ENCODE data around the gene GTF2F1. TPM values are rescaled to one million over a fixed set of nuclear protein-coding genes. Genes with fewer than 3 reads are reported as not detected.

GTF2F1 gene
- total and polyA plus RNA-seq, 9 of the 15 experiments (the other 6 are each of a cell fraction or from before 2014, with no cell fraction given), result 4.7 to 75.4 (median 68.4) TPM

GRCh38 chr19:6440905-6441304, 47.9 kb upstream of the GTF2F1 start (continued):
- no peak for TF ChIP-seq RB1 (IDR thresholded peaks at IDR 0.05; ENCODE audit: low read depth)
- no peak for TF ChIP-seq RFX7 (CRISPR knock-in tag; IDR thresholded peaks at IDR 0.05)

- H3K9me1 ChIP-seq (ENCODE audit: control insufficient read depth, insufficient read depth, low read length), result no peaks in the 10 kb centered on the region
- H3K79me2 ChIP-seq (ENCODE audit: control insufficient read depth, insufficient read depth, low read length), result no peaks in the 10 kb centered on the region
- no peaks in the 10 kb centered on the region for H4K20me1 ChIP-seq (replicated peaks; ENCODE audit: control insufficient read depth, insufficient read depth, low read length)
- intact Hi-C loops (cut with micrococcal nuclease), result no loop called here
- 68% methylated on average over 2 of the region's 4 CpGs for WGBS (ENCODE audit: insufficient coverage, low coverage, missing lambda C conversion rate)
- H3K4me1 ChIP-seq (replicated peaks in 1 of 2; ENCODE audit: control insufficient read depth in 2 of 2, insufficient read depth in 2 of 2, low read length in 2 of 2), result no peaks in the 10 kb centered on the region; a peak in 1 of 5 replicates
- H3K9me3 ChIP-seq (replicated peaks; ENCODE audit: control insufficient read depth, insufficient read depth, low read depth, low read length), result no peaks in the 10 kb centered on the region
- no peak for DNase-seq (ENCODE audit: extremely low read depth in 1 of 4, low spot score in 3 of 4)
- no peak for ATAC-seq
- in situ Hi-C loops (cut with MboI), result no loop called here
- no peak overlapping the region for H3K4me2 ChIP-seq (ENCODE audit: insufficient read depth, low read length)
- no peak overlapping the region for H2AFZ ChIP-seq (ENCODE audit: low read depth, low read length)
- no peak overlapping the region for H3K4me3 ChIP-seq
- no peak for FAIRE-seq
- peaks cover 5% of the 10 kb centered on the region; the same call in 2 of the 3 replicates for H3K36me3 ChIP-seq (ENCODE audit: control insufficient read depth, insufficient read depth, low read length)
- ChIA-PET CTCF (ENCODE audit: low intra/inter-chr PET ratio) (no interaction called here), POLR2A (no interaction called here)
- H3K27me3 ChIP-seq (ENCODE audit: control insufficient read depth in 2 of 2, insufficient read depth in 2 of 2, low read length in 2 of 2), result no peaks in the 10 kb centered on the region
- no peak overlapping the region for H3K27ac ChIP-seq (ENCODE audit: extremely low read depth, low read depth, low read length)
- no peak overlapping the region for H3K9ac ChIP-seq (ENCODE audit: insufficient read depth in 1 of 2, low read depth in 2 of 2, low read length in 2 of 2)
- BruUV-seq (replicated peaks), result no TSS peak
- TF ChIP-seq CREB5 (CRISPR knock-in tag; IDR thresholded peaks at IDR 0.05) (no peak), NEUROD1 (IDR thresholded peaks at IDR 0.05; ENCODE audit: borderline replicate concordance, low read depth, low read length, partially characterized antibody) (no peak), ZKSCAN8 (CRISPR knock-in tag; IDR thresholded peaks at IDR 0.05) (no peak), BRCA1 (IDR thresholded peaks at IDR 0.05) (no peak), BRCA1 (CRISPR knock-in tag; IDR thresholded peaks at IDR 0.05) (no peak), KDM1A (IDR thresholded peaks at IDR 0.05) (peak in 1 of 2 experiments; percentile 39; a peak in 2 of 4 replicates), E2F4 (CRISPR knock-in tag; IDR thresholded peaks at IDR 0.05; ENCODE audit: low read depth) (no peak), LEF1 (IDR thresholded peaks at IDR 0.05) (no peak), PHF8 (IDR thresholded peaks at IDR 0.05; ENCODE audit: borderline replicate concordance, low read length) (no peak), ZNF316 (IDR thresholded peaks at IDR 0.05) (no peak)
These were observed 46.8 kb upstream of the GTF2F1 start for GRCh38 chr19:6439743-6440142.

Measured in K562 (cell line).